Neural crest cell (in vitro differentiated cells): ENCODE measurements around the gene MRPS18A. TPM values are rescaled to one million over a fixed set of nuclear protein-coding genes. Genes with fewer than 3 reads are reported as not detected.
A peak's percentile ranks its signal among the peaks of the same experiment; 100 is the strongest.

Experiments used
- DNase-seq: peaks from one replicate; pipeline ENCODE4 v3.0.0; 2021; ENCODE audit warnings: low read depth, mixed read lengths, low spot score
- H3K27ac Mint-ChIP-seq: one replicate; pipeline ENCODE4 v1.8.0; 2021; ENCODE audit warnings: mild to moderate bottlenecking, mixed read lengths; ENCODE audit not compliant: unreplicated experiment
- H3K27me3 Mint-ChIP-seq: 2 replicates; pipeline ENCODE4 v1.8.0; 2021; ENCODE audit warnings: low read depth, mild to moderate bottlenecking, mixed read lengths
- H3K36me3 Mint-ChIP-seq: 2 replicates; pipeline ENCODE4 v1.8.0; 2021; ENCODE audit warnings: low read depth, mild to moderate bottlenecking, mixed read lengths
- H3K4me1 Mint-ChIP-seq: 2 replicates; pipeline ENCODE4 v1.8.0; 2021; ENCODE audit warnings: mixed read lengths
- H3K4me3 Mint-ChIP-seq: one replicate; pipeline ENCODE4 v1.8.0; 2021; ENCODE audit warnings: mild to moderate bottlenecking, mixed read lengths
- H3K9me3 Mint-ChIP-seq: 2 replicates; pipeline ENCODE4 v1.8.0; 2021; ENCODE audit warnings: mixed read lengths
- CTCF ChIP-seq: fragments of 200-600 bp; sonication (generic); conservative IDR thresholded peaks from 2 replicates; pipeline ENCODE4 v1.5.0; 2021; ENCODE audit warnings: antibody characterized with exemption, mild to moderate bottlenecking
- total RNA-seq: library from RNA; stranded (reverse); gene quantifications from 2 replicates; pipeline ENCODE4 v1.2.1, GENCODE V29; 2021

Gene MRPS18A
- total RNA-seq, 1 donor from 2014 or later = 49.5 TPM

GRCh38 chr6:43628393-43629103 lies 59.0 kb downstream of the MRPS18A start:
- Mint-ChIP-seq H3K27ac (no peak overlapping the region), H3K27me3 (no peaks in the 10 kb centered on the region), H3K36me3 (peaks cover 2% of the 10 kb centered on the region), H3K4me1 (peaks cover 35% of the 10 kb centered on the region), H3K9me3 (no peaks in the 10 kb centered on the region), H3K4me3 (peak overlapping the region; percentile 99)
- TF ChIP-seq CTCF = no peak
- peak; percentile 32 for DNase-seq

- no peaks in the 10 kb centered on the region for H3K9me3 Mint-ChIP-seq
- H3K27me3 Mint-ChIP-seq = no peaks in the 10 kb centered on the region
- H3K4me3 Mint-ChIP-seq = peak overlapping the region; percentile 90
- H3K36me3 Mint-ChIP-seq = peaks cover 2% of the 10 kb centered on the region
- H3K27ac Mint-ChIP-seq = peak overlapping the region; percentile 58
- peaks cover 35% of the 10 kb centered on the region for H3K4me1 Mint-ChIP-seq
- no peak for TF ChIP-seq CTCF
- DNase-seq = no peak
Measured at GRCh38 chr6:43627008-43627825, 60.4 kb downstream of the MRPS18A start.

- no peak for DNase-seq
- Mint-ChIP-seq H3K27me3 (no peaks in the 10 kb centered on the region), H3K27ac (no peak overlapping the region), H3K4me1 (peaks cover 30% of the 10 kb centered on the region), H3K36me3 (peaks cover 5% of the 10 kb centered on the region), H3K9me3 (no peaks in the 10 kb centered on the region), H3K4me3 (peak overlapping the region; percentile 39)
- no peak for TF ChIP-seq CTCF
Measured at GRCh38 chr6:43625393-43625992, 62.1 kb downstream of the MRPS18A start.

GRCh38 chr6:43624786-43625288 lies 62.8 kb downstream of the MRPS18A start:
- Mint-ChIP-seq H3K27me3 (no peaks in the 10 kb centered on the region), H3K9me3 (no peaks in the 10 kb centered on the region), H3K36me3 (peaks cover 5% of the 10 kb centered on the region), H3K4me1 (peaks cover 25% of the 10 kb centered on the region), H3K27ac (no peak overlapping the region), H3K4me3 (no peak overlapping the region)
- TF ChIP-seq CTCF = no peak
- no peak for DNase-seq

GRCh38 chr6:43623880-43624785 lies 63.5 kb downstream of the MRPS18A start:
- Mint-ChIP-seq H3K27ac (no peak overlapping the region), H3K4me1 (peaks cover 19% of the 10 kb centered on the region), H3K9me3 (no peaks in the 10 kb centered on the region), H3K4me3 (peak overlapping the region; percentile 54), H3K36me3 (peaks cover 5% of the 10 kb centered on the region), H3K27me3 (no peaks in the 10 kb centered on the region)
- TF ChIP-seq CTCF = no peak
- DNase-seq = no peak
